22Rv1 (cell line): ENCODE measurements around the gene TNS3.

Experiments used
- ZFX ChIP-seq: fragments of 450-650 bp; IDR thresholded peaks from 2 replicates; pipeline ENCODE4 v1.6.1; 2017; ENCODE audit warnings: antibody characterized with exemption, borderline replicate concordance
- TF ChIP-seq, protein P1 (sequence below): fragments of 450-650 bp; IDR thresholded peaks from 2 replicates; pipeline ENCODE4 v1.5.1; 2017; ENCODE audit warnings: mild to moderate bottlenecking

DNA sequence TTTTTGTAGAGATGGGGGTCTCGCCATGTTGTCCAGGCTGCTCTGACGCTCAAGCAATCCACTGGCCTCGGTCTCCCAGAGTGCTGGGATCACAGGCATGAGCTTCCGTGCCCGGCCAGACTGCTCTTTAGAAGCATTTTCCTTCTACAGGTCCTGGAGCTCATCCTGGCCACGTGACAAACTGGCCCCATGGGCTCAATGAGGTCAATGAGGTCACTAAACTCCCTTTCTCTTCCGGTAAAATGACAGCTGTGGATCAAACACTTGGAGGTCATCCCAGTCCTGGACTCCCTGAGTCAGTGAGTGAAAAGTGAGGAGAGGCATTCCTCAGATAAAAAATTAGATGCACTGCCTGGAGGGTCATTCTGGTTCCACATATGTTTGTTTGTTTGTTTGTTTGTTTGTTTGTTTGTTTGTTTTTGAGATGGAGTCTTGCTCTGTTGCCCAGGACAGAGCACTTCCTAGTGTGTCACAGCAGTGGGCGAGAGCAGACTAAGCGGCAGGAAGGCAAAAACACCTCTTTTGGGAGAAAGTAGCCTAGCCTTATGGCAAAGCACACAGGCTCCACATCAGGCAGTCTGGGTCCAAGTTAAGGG lies 134.9 kb downstream of the TNS3 start:
- TF ChIP-seq, protein P1, sequence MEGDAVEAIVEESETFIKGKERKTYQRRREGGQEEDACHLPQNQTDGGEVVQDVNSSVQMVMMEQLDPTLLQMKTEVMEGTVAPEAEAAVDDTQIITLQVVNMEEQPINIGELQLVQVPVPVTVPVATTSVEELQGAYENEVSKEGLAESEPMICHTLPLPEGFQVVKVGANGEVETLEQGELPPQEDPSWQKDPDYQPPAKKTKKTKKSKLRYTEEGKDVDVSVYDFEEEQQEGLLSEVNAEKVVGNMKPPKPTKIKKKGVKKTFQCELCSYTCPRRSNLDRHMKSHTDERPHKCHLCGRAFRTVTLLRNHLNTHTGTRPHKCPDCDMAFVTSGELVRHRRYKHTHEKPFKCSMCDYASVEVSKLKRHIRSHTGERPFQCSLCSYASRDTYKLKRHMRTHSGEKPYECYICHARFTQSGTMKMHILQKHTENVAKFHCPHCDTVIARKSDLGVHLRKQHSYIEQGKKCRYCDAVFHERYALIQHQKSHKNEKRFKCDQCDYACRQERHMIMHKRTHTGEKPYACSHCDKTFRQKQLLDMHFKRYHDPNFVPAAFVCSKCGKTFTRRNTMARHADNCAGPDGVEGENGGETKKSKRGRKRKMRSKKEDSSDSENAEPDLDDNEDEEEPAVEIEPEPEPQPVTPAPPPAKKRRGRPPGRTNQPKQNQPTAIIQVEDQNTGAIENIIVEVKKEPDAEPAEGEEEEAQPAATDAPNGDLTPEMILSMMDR, result no peak
- no peak for TF ChIP-seq ZFX
